Germinal center (tissue), 1 donor: ENCODE results near the gene BRD4.
A peak's percentile ranks its signal among the peaks of the same experiment; 100 is the strongest.

ENCODE experiments used
- DNase-seq: peaks from one replicate; pipeline ENCODE4 v3.0.0; 2012; ENCODE audit warnings: mixed read lengths, low spot score

BRD4 gene

GRCh38 chr19:15225760-15226159 is 106.6 kb downstream of the BRD4 start:
- no peak for DNase-seq

GRCh38 chr19:15223649-15224361 is 108.5 kb downstream of the BRD4 start:
- DNase-seq, result no peak

GRCh38 chr19:15222738-15223648 is 109.3 kb downstream of the BRD4 start:
- peak; percentile 99 for DNase-seq

GRCh38 chr19:15220833-15221232 is 111.5 kb downstream of the BRD4 start:
- DNase-seq, result no peak

GRCh38 chr19:15218501-15218900 is 113.8 kb downstream of the BRD4 start:
- DNase-seq, result no peak

GRCh38 chr19:15216363-15216762 is 116.0 kb downstream of the BRD4 start:
- DNase-seq, result no peak

- DNase-seq, result no peak
Measured at GRCh38 chr19:15213715-15214381, 118.5 kb downstream of the BRD4 start.

GRCh38 chr19:15212711-15213110 is 119.6 kb downstream of the BRD4 start:
- DNase-seq, result no peak

GRCh38 chr19:15210323-15210781 is 122.0 kb downstream of the BRD4 start:
- DNase-seq, result no peak

GRCh38 chr19:15201374-15202023 is 130.8 kb downstream of the BRD4 start:
- DNase-seq, result no peak

- DNase-seq, result no peak
Measured at GRCh38 chr19:15200553-15201364, 131.6 kb downstream of the BRD4 start, which contains the start of gene NOTCH3. Gene NOTCH3 (minus strand): TSS chr19:15200995. CDS start chr19:15200905, 90 bp downstream.

GRCh38 chr19:15199661-15200552 is 132.4 kb downstream of the BRD4 start:
- DNase-seq, result no peak

- no peak for DNase-seq
Measured at GRCh38 chr19:15198951-15199660, 133.2 kb downstream of the BRD4 start.

- DNase-seq, result no peak
Measured at GRCh38 chr19:15197942-15198341, 134.4 kb downstream of the BRD4 start.

- no peak for DNase-seq
Measured at GRCh38 chr19:15197275-15197941, 134.9 kb downstream of the BRD4 start.

- no peak for DNase-seq
Measured at GRCh38 chr19:15196360-15197005, 135.9 kb downstream of the BRD4 start.

GRCh38 chr19:15195371-15196334 is 136.7 kb downstream of the BRD4 start:
- DNase-seq, result no peak
